ENCODE measurements around the gene STARD7. TPM values are rescaled to one million over a fixed set of nuclear protein-coding genes. Genes with fewer than 3 reads are reported as not detected.

The STARD7 gene
- total and polyA plus RNA-seq, 2 donors (not counting 3 experiments of a cell fraction or from before 2014, with no cell fraction given) = 61.2 to 132 TPM

GRCh38 chr2:96248624-96249023, 40.0 kb upstream of the STARD7 start:
- TF ChIP-seq POLR2AphosphoS5 (IDR thresholded peaks at IDR 0.05; ENCODE audit: insufficient read depth, low read depth, low read length) = no peak
- no peak for TF ChIP-seq FOS (IDR thresholded peaks at IDR 0.05; ENCODE audit: borderline replicate concordance, insufficient read depth, low read length)
- TF ChIP-seq, protein P1, sequence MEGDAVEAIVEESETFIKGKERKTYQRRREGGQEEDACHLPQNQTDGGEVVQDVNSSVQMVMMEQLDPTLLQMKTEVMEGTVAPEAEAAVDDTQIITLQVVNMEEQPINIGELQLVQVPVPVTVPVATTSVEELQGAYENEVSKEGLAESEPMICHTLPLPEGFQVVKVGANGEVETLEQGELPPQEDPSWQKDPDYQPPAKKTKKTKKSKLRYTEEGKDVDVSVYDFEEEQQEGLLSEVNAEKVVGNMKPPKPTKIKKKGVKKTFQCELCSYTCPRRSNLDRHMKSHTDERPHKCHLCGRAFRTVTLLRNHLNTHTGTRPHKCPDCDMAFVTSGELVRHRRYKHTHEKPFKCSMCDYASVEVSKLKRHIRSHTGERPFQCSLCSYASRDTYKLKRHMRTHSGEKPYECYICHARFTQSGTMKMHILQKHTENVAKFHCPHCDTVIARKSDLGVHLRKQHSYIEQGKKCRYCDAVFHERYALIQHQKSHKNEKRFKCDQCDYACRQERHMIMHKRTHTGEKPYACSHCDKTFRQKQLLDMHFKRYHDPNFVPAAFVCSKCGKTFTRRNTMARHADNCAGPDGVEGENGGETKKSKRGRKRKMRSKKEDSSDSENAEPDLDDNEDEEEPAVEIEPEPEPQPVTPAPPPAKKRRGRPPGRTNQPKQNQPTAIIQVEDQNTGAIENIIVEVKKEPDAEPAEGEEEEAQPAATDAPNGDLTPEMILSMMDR (IDR thresholded peaks at IDR 0.05; ENCODE audit: extremely low read depth in 1 of 2, insufficient read depth in 1 of 2, low read depth in 1 of 2, low read length in 2 of 2) = no peak
- TF ChIP-seq GATA2 (IDR thresholded peaks at IDR 0.05; ENCODE audit: insufficient read depth, insufficient read length, low read depth, low read length) = no peak
- no peak for TF ChIP-seq JUN (IDR thresholded peaks at IDR 0.05; ENCODE audit: borderline replicate concordance, insufficient read depth, insufficient read length, low read depth)
- no peak overlapping the region for H3K4me2 ChIP-seq (ENCODE audit: insufficient read depth, low read length)
- no peaks in the 10 kb centered on the region for H3K79me2 ChIP-seq (ENCODE audit: control insufficient read depth, insufficient read depth, low read length)
- dilution Hi-C loops (cut with MboI; ENCODE audit: extremely low pct_ligation_motif_present, low sequenced_read_pairs) = no loop called here
- H3K9me1 ChIP-seq (replicated peaks; ENCODE audit: control insufficient read depth, extremely low read depth, insufficient read depth, low read length) = no peaks in the 10 kb centered on the region
- peaks cover 0 to 11% of the 10 kb centered on the region in 2 experiments for H3K36me3 ChIP-seq (ENCODE audit: control insufficient read depth in 2 of 2, extremely low read depth in 1 of 2, insufficient read depth in 2 of 2, low read length in 2 of 2)
- no peak overlapping the region for H3K27ac ChIP-seq (ENCODE audit: insufficient read depth, low read depth, low read length)
- intact Hi-C loops (cut with micrococcal nuclease) = no loop called here
- H3K9me3 ChIP-seq (replicated peaks; ENCODE audit: control insufficient read depth, insufficient read depth, low read length) = no peaks in the 10 kb centered on the region
- ChIA-PET POLR2A (no interaction called here), CTCF (no interaction called here)
- no peaks in the 10 kb centered on the region for H3K27me3 ChIP-seq (ENCODE audit: control insufficient read depth in 2 of 2, insufficient read depth in 2 of 2, low read length in 2 of 2)
- H3K9ac ChIP-seq (replicated peaks; ENCODE audit: extremely low read depth, insufficient read depth, low read length) = no peak overlapping the region
- no TSS peak for BruUV-seq (replicated peaks)
- no peaks in the 10 kb centered on the region for H4K20me1 ChIP-seq (replicated peaks; ENCODE audit: control insufficient read depth, extremely low read depth, insufficient read depth, low read length)
- no peak for DNase-seq (ENCODE audit: low read depth, low spot score)
- peaks cover 38% of the 10 kb centered on the region for H3K4me1 ChIP-seq (ENCODE audit: control insufficient read depth, extremely low read depth, insufficient read depth, low read length)
- no peak overlapping the region for H2AFZ ChIP-seq (ENCODE audit: low read depth, low read length)
- no peak for FAIRE-seq
- H3K4me3 ChIP-seq (replicated peaks in 1 of 3; ENCODE audit: insufficient read depth in 1 of 3, low read depth in 1 of 3, low read length in 3 of 3) = no peak overlapping the region

- no peak for DNase-seq (ENCODE audit: low read depth, low spot score)
- no peaks in the 10 kb centered on the region for H4K20me1 ChIP-seq (replicated peaks; ENCODE audit: control insufficient read depth, extremely low read depth, insufficient read depth, low read length)
- no peaks in the 10 kb centered on the region for H3K79me2 ChIP-seq (ENCODE audit: control insufficient read depth, insufficient read depth, low read length)
- no peaks in the 10 kb centered on the region for H3K9me1 ChIP-seq (replicated peaks; ENCODE audit: control insufficient read depth, extremely low read depth, insufficient read depth, low read length)
- no peak overlapping the region for H3K4me2 ChIP-seq (ENCODE audit: insufficient read depth, low read length)
- H3K4me3 ChIP-seq (replicated peaks in 1 of 3; ENCODE audit: insufficient read depth in 1 of 3, low read depth in 1 of 3, low read length in 3 of 3) = no peak overlapping the region
- H3K27ac ChIP-seq (ENCODE audit: insufficient read depth, low read depth, low read length) = no peak overlapping the region
- H3K9ac ChIP-seq (replicated peaks; ENCODE audit: extremely low read depth, insufficient read depth, low read length) = no peak overlapping the region
- H2AFZ ChIP-seq (ENCODE audit: low read depth, low read length) = no peak overlapping the region
- intact Hi-C loops (cut with micrococcal nuclease) = no loop called here
- peaks cover 0 to 3% of the 10 kb centered on the region in 2 experiments for H3K36me3 ChIP-seq (ENCODE audit: control insufficient read depth in 2 of 2, extremely low read depth in 1 of 2, insufficient read depth in 2 of 2, low read length in 2 of 2)
- ChIA-PET CTCF (no interaction called here), POLR2A (no interaction called here)
- dilution Hi-C loops (cut with MboI; ENCODE audit: extremely low pct_ligation_motif_present, low sequenced_read_pairs) = no loop called here
- H3K4me1 ChIP-seq (ENCODE audit: control insufficient read depth, extremely low read depth, insufficient read depth, low read length) = peaks cover 38% of the 10 kb centered on the region
- FAIRE-seq = no peak
- no peaks in the 10 kb centered on the region for H3K27me3 ChIP-seq (ENCODE audit: control insufficient read depth in 2 of 2, insufficient read depth in 2 of 2, low read length in 2 of 2)
- no peak for TF ChIP-seq POLR2AphosphoS5 (IDR thresholded peaks at IDR 0.05; ENCODE audit: insufficient read depth, low read depth, low read length)
- no peak for TF ChIP-seq EZH2 (IDR thresholded peaks at IDR 0.05; ENCODE audit: borderline replicate concordance, low read depth, low read length, severe bottlenecking)
- no peak for TF ChIP-seq JUN (IDR thresholded peaks at IDR 0.05; ENCODE audit: borderline replicate concordance, insufficient read depth, insufficient read length, low read depth)
- TF ChIP-seq GATA2 (IDR thresholded peaks at IDR 0.05; ENCODE audit: insufficient read depth, insufficient read length, low read depth, low read length) = no peak
- no peak for TF ChIP-seq FOS (IDR thresholded peaks at IDR 0.05; ENCODE audit: borderline replicate concordance, insufficient read depth, low read length)
- TF ChIP-seq, protein P1 (IDR thresholded peaks at IDR 0.05; ENCODE audit: extremely low read depth in 1 of 2, insufficient read depth in 1 of 2, low read depth in 1 of 2, low read length in 2 of 2) = no peak
- no peak for TF ChIP-seq MYC (IDR thresholded peaks at IDR 0.05; ENCODE audit: low read depth, low read length)
- TF ChIP-seq, protein P2, sequence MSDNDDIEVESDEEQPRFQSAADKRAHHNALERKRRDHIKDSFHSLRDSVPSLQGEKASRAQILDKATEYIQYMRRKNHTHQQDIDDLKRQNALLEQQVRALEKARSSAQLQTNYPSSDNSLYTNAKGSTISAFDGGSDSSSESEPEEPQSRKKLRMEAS (IDR thresholded peaks at IDR 0.05; ENCODE audit: insufficient read depth, insufficient read length) = no peak
- no peak for TF ChIP-seq POLR2A (IDR thresholded peaks at IDR 0.05; ENCODE audit: low read depth, low read length)
- H3K9me3 ChIP-seq (replicated peaks; ENCODE audit: control insufficient read depth, insufficient read depth, low read length) = no peaks in the 10 kb centered on the region
- no TSS peak for BruUV-seq (replicated peaks)
These were observed 39.3 kb upstream of the STARD7 start for GRCh38 chr2:96247896-96248295.
